Osteocyte (in vitro differentiated cells): ENCODE results near the gene MX2. TPM values are rescaled to one million over a fixed set of nuclear protein-coding genes. Genes with fewer than 3 reads are reported as not detected.
"Not testable (repeated sequence)": the region's sequence is repeated elsewhere in the genome, so short reads cannot be mapped to it uniquely, and the experiment has no call there.

Experiments used
- DNase-seq: peaks from one replicate; pipeline ENCODE4 v3.0.0; 2021; ENCODE audit warnings: mixed read lengths; ENCODE audit not compliant: unreplicated experiment; ENCODE audit errors: extremely low spot score
- H3K27ac Mint-ChIP-seq: one replicate; pipeline ENCODE4 v1.8.0; 2021; ENCODE audit warnings: mild to moderate bottlenecking, mixed read lengths; ENCODE audit not compliant: unreplicated experiment
- H3K27me3 Mint-ChIP-seq: one replicate; pipeline ENCODE4 v1.8.0; 2021; ENCODE audit warnings: mixed read lengths; ENCODE audit not compliant: unreplicated experiment
- H3K36me3 Mint-ChIP-seq: one replicate; pipeline ENCODE4 v1.8.0; 2021; ENCODE audit warnings: mixed read lengths; ENCODE audit not compliant: unreplicated experiment
- H3K4me1 Mint-ChIP-seq: one replicate; pipeline ENCODE4 v1.8.0; 2021; ENCODE audit warnings: mixed read lengths; ENCODE audit not compliant: unreplicated experiment
- H3K4me3 Mint-ChIP-seq: one replicate; pipeline ENCODE4 v1.8.0; 2021; ENCODE audit warnings: mild to moderate bottlenecking, moderate library complexity, mixed read lengths; ENCODE audit not compliant: unreplicated experiment
- H3K9me3 Mint-ChIP-seq: one replicate; pipeline ENCODE4 v1.8.0; 2021; ENCODE audit warnings: mixed read lengths; ENCODE audit not compliant: unreplicated experiment
- total RNA-seq: library from RNA; stranded (reverse); gene quantifications from 2 replicates; pipeline ENCODE4 v1.2.1, GENCODE V29; 2021
- TF ChIP-seq, protein P1 (sequence below): fragments of 200-600 bp; sonication (generic); IDR thresholded peaks from 2 replicates; pipeline ENCODE4 v1.5.0; 2021; ENCODE audit warnings: antibody characterized with exemption, mild to moderate bottlenecking, moderate library complexity

The MX2 gene
- total RNA-seq, 1 donor from 2014 or later, result not detected

GRCh38 chr21:41358193-41359166 is 3.3 kb upstream of the MX2 start:
- Mint-ChIP-seq H3K4me3 (no peak overlapping the region), H3K36me3 (no peaks in the 10 kb centered on the region), H3K27ac (no peak overlapping the region), H3K4me1 (no peaks in the 10 kb centered on the region), H3K9me3 (no peaks in the 10 kb centered on the region), H3K27me3 (peaks cover 16% of the 10 kb centered on the region)
- TF ChIP-seq, protein P1, sequence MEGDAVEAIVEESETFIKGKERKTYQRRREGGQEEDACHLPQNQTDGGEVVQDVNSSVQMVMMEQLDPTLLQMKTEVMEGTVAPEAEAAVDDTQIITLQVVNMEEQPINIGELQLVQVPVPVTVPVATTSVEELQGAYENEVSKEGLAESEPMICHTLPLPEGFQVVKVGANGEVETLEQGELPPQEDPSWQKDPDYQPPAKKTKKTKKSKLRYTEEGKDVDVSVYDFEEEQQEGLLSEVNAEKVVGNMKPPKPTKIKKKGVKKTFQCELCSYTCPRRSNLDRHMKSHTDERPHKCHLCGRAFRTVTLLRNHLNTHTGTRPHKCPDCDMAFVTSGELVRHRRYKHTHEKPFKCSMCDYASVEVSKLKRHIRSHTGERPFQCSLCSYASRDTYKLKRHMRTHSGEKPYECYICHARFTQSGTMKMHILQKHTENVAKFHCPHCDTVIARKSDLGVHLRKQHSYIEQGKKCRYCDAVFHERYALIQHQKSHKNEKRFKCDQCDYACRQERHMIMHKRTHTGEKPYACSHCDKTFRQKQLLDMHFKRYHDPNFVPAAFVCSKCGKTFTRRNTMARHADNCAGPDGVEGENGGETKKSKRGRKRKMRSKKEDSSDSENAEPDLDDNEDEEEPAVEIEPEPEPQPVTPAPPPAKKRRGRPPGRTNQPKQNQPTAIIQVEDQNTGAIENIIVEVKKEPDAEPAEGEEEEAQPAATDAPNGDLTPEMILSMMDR, result no peak
- peak; percentile 76 for DNase-seq

DNA sequence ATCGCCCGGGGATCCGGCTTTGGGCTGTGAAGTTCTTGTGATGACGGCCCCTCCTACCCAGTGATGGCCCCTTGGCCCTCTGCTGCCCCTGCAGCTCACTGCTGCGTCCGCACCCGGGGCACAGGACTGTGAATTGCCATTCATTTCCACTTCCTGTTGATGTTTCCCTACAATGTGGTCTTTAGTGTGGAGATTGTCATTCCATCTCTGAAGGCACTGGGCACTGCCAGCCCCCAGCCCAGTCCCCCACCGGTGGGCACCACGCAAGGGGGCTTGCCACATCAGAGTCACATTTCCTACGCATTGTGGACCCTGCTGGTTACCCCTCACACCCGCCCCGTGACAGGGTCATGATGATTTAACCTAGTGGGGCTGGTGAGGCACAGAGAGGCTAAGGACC is 2.5 kb upstream of the MX2 start:
- Mint-ChIP-seq H3K9me3 (no peaks in the 10 kb centered on the region), H3K4me3 (no peak overlapping the region), H3K27ac (no peak overlapping the region), H3K36me3 (no peaks in the 10 kb centered on the region), H3K27me3 (peaks cover 11% of the 10 kb centered on the region), H3K4me1 (no peaks in the 10 kb centered on the region)
- peak; percentile 73 for DNase-seq
- TF ChIP-seq, protein P1, result no peak

DNA sequence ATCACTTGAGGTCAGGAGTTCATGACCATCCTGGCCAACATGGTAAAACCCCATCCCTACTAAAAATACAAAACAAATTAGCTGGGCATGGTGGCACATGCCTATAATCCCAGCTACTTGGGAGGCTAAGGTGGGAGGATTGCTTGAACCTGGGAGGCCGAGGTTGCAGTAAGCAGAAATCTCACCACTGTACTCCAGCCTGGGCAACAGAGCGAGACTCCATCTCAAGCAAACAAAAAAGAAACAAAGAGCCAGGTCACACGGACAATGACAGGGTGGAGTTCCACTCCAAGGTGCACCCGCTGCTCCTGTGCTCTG is 2.1 kb upstream of the MX2 start:
- H3K36me3 Mint-ChIP-seq, H3K9me3 Mint-ChIP-seq, H3K27me3 Mint-ChIP-seq, H3K27ac Mint-ChIP-seq, H3K4me3 Mint-ChIP-seq, H3K4me1 Mint-ChIP-seq: not testable (repeated sequence)
- DNase-seq, result peak; percentile 46

- no peaks in the 10 kb centered on the region for H3K9me3 Mint-ChIP-seq
- H3K27me3 Mint-ChIP-seq, result peaks cover 4% of the 10 kb centered on the region
- H3K36me3 Mint-ChIP-seq, result no peaks in the 10 kb centered on the region
- H3K27ac Mint-ChIP-seq, result no peak overlapping the region
- DNase-seq, result peak; percentile 76
- TF ChIP-seq, protein P1, result no peak
- H3K4me3 Mint-ChIP-seq, result no peak overlapping the region
- no peaks in the 10 kb centered on the region for H3K4me1 Mint-ChIP-seq
Measured at GRCh38 chr21:41360072-41360821, 1.6 kb upstream of the MX2 start.

- peak; percentile 49 for DNase-seq
- TF ChIP-seq, protein P1, result no peak
- H3K4me1 Mint-ChIP-seq, result no peaks in the 10 kb centered on the region
- H3K36me3 Mint-ChIP-seq, result no peaks in the 10 kb centered on the region
- no peaks in the 10 kb centered on the region for H3K9me3 Mint-ChIP-seq
- H3K27me3 Mint-ChIP-seq, result peaks cover 4% of the 10 kb centered on the region
- no peak overlapping the region for H3K4me3 Mint-ChIP-seq
- no peak overlapping the region for H3K27ac Mint-ChIP-seq
Measured at GRCh38 chr21:41361053-41361785, 608 bp upstream of the MX2 start.
